HepG2 (cell line): ENCODE results near the gene ASB3.

Source experiments
- CBX5 ChIP-seq: sonication (generic); formaldehyde crosslinking; IDR thresholded peaks from 2 replicates; pipeline ENCODE4 v1.4.0; 2020; ENCODE audit warnings: missing genetic modification reagents, borderline replicate concordance
- CHD2 ChIP-seq: IDR thresholded peaks from 2 replicates; pipeline ENCODE4 v1.6.1; 2011; ENCODE audit warnings: low read depth, low read length, improper control_type of control experiment
- NPAS2 ChIP-seq: sonication (generic); formaldehyde crosslinking; IDR thresholded peaks from 2 replicates; pipeline ENCODE4 v1.8.0; 2022; ENCODE audit warnings: mild to moderate bottlenecking, missing genetic modification reagents, borderline replicate concordance
- POLR2A ChIP-seq, 2 experiments: IDR thresholded peaks; 2 replicates each; pipeline ENCODE4 v1.6.1; 2011; ENCODE audit warnings: low read depth in 2 of 2, low read length in 2 of 2, mild to moderate bottlenecking in 1 of 2, moderate library complexity in 1 of 2; ENCODE audit not compliant: insufficient read depth in 1 of 2
- SMAD9 ChIP-seq: sonication (generic); formaldehyde crosslinking; IDR thresholded peaks from 2 replicates; pipeline ENCODE4 v1.5.1; 2020; ENCODE audit warnings: mild to moderate bottlenecking, missing genetic modification reagents
- SP1 ChIP-seq, 2 experiments: fragments of 450-650 bp in 1 of 2; sonication (generic) in 1 of 2; formaldehyde crosslinking in 1 of 2; IDR thresholded peaks; 2 replicates each; pipeline versions ENCODE4 v1.4.0 to v1.6.1; 2016 to 2020; ENCODE audit warnings: missing genetic modification reagents in 1 of 2
- TERF1 ChIP-seq: sonication (generic); formaldehyde crosslinking; IDR thresholded peaks from 2 replicates; pipeline ENCODE4 v1.8.0; 2022; ENCODE audit warnings: mild to moderate bottlenecking, missing genetic modification reagents, moderate library complexity
- ZNF280B ChIP-seq: sonication (generic); formaldehyde crosslinking; IDR thresholded peaks from 2 replicates; pipeline ENCODE4 v1.5.0; 2020; ENCODE audit warnings: missing genetic modification reagents, mild to moderate bottlenecking, borderline replicate concordance
- ZNF550 ChIP-seq: sonication (generic); formaldehyde crosslinking; IDR thresholded peaks from 2 replicates; pipeline ENCODE4 v1.4.0; 2020; ENCODE audit warnings: mild to moderate bottlenecking, missing genetic modification reagents, borderline replicate concordance
- TF ChIP-seq, protein P1 (sequence below): sonication (generic); formaldehyde crosslinking; conservative IDR thresholded peaks from 2 replicates; pipeline ENCODE4 v1.4.0; 2020; ENCODE audit warnings: missing genetic modification reagents
- TF ChIP-seq, protein P2 (sequence below): sonication (generic); formaldehyde crosslinking; IDR thresholded peaks from 2 replicates; pipeline ENCODE4 v1.4.0; 2020; ENCODE audit warnings: missing genetic modification reagents
- TF ChIP-seq, protein P3 (sequence below): sonication (generic); formaldehyde crosslinking; IDR thresholded peaks from 2 replicates; pipeline ENCODE4 v1.5.0; 2020; ENCODE audit warnings: mild to moderate bottlenecking, missing genetic modification reagents, moderate library complexity
- TF ChIP-seq, protein P4 (sequence below): sonication (generic); formaldehyde crosslinking; IDR thresholded peaks from 2 replicates; pipeline ENCODE4 v1.4.0; 2020; ENCODE audit warnings: missing genetic modification reagents, low read depth, mild to moderate bottlenecking, borderline replicate concordance

GRCh38 chr2:53777134-53777533 lies 9.6 kb downstream of the ASB3 start:
- TF ChIP-seq TERF1: no peak
- TF ChIP-seq, protein P1, sequence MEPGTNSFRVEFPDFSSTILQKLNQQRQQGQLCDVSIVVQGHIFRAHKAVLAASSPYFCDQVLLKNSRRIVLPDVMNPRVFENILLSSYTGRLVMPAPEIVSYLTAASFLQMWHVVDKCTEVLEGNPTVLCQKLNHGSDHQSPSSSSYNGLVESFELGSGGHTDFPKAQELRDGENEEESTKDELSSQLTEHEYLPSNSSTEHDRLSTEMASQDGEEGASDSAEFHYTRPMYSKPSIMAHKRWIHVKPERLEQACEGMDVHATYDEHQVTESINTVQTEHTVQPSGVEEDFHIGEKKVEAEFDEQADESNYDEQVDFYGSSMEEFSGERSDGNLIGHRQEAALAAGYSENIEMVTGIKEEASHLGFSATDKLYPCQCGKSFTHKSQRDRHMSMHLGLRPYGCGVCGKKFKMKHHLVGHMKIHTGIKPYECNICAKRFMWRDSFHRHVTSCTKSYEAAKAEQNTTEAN (CRISPR knock-in tag): no peak
- TF ChIP-seq SMAD9 (CRISPR knock-in tag): no peak
- TF ChIP-seq, protein P2, sequence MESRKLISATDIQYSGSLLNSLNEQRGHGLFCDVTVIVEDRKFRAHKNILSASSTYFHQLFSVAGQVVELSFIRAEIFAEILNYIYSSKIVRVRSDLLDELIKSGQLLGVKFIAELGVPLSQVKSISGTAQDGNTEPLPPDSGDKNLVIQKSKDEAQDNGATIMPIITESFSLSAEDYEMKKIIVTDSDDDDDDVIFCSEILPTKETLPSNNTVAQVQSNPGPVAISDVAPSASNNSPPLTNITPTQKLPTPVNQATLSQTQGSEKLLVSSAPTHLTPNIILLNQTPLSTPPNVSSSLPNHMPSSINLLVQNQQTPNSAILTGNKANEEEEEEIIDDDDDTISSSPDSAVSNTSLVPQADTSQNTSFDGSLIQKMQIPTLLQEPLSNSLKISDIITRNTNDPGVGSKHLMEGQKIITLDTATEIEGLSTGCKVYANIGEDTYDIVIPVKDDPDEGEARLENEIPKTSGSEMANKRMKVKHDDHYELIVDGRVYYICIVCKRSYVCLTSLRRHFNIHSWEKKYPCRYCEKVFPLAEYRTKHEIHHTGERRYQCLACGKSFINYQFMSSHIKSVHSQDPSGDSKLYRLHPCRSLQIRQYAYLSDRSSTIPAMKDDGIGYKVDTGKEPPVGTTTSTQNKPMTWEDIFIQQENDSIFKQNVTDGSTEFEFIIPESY (CRISPR knock-in tag): no peak
- no peak for TF ChIP-seq CBX5 (CRISPR knock-in tag)
- TF ChIP-seq POLR2A (IDR thresholded peaks at IDR 0.05; ENCODE audit: insufficient read depth in 1 of 2, low read depth in 2 of 2, low read length in 2 of 2): no peak
- TF ChIP-seq, protein P3, sequence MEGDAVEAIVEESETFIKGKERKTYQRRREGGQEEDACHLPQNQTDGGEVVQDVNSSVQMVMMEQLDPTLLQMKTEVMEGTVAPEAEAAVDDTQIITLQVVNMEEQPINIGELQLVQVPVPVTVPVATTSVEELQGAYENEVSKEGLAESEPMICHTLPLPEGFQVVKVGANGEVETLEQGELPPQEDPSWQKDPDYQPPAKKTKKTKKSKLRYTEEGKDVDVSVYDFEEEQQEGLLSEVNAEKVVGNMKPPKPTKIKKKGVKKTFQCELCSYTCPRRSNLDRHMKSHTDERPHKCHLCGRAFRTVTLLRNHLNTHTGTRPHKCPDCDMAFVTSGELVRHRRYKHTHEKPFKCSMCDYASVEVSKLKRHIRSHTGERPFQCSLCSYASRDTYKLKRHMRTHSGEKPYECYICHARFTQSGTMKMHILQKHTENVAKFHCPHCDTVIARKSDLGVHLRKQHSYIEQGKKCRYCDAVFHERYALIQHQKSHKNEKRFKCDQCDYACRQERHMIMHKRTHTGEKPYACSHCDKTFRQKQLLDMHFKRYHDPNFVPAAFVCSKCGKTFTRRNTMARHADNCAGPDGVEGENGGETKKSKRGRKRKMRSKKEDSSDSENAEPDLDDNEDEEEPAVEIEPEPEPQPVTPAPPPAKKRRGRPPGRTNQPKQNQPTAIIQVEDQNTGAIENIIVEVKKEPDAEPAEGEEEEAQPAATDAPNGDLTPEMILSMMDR: no peak
- TF ChIP-seq ZNF280B (CRISPR knock-in tag): no peak
- TF ChIP-seq ZNF550: no peak
- TF ChIP-seq NPAS2: no peak
- no peak for TF ChIP-seq CHD2
- TF ChIP-seq, protein P4, sequence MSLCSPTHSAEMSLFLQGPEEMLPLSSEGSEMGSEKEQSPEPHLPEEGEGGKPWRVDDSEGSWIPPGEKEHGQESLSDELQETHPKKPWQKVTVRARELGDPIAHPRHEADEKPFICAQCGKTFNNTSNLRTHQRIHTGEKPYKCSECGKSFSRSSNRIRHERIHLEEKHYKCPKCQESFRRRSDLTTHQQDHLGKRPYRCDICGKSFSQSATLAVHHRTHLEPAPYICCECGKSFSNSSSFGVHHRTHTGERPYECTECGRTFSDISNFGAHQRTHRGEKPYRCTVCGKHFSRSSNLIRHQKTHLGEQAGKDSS: no peak
- TF ChIP-seq SP1 (IDR thresholded peaks at IDR 0.05): no peak
- no peak for TF ChIP-seq SP1 (CRISPR knock-in tag; IDR thresholded peaks at IDR 0.05)
